Dermis blood vessel endothelial cell (primary cell): ENCODE measurements around the gene CCDC171. TPM values are rescaled to one million over a fixed set of nuclear protein-coding genes. Genes with fewer than 3 reads are reported as not detected.

Experiments used
- DNase-seq: peaks from one replicate; pipeline ENCODE4 v3.0.0; 2010
- total RNA-seq: library from RNA; depleted of rRNA; stranded (reverse); fragments of >200 nt; gene quantifications from 2 replicates; pipeline ENCODE4 v1.2.3, GENCODE V29; 2014

Gene CCDC171
- total RNA-seq, 1 donor from 2014 or later, result 0.68 TPM

- DNase-seq, result no peak
Measured at GRCh38 chr9:15885464-15885863, 332.6 kb downstream of the CCDC171 start.

GRCh38 chr9:15889555-15889954, 336.7 kb downstream of the CCDC171 start:
- DNase-seq, result no peak

GRCh38 chr9:15901572-15901971, 348.7 kb downstream of the CCDC171 start:
- no peak for DNase-seq

GRCh38 chr9:15909297-15909696, 356.5 kb downstream of the CCDC171 start:
- DNase-seq, result no peak

- no peak for DNase-seq
Measured at GRCh38 chr9:15915711-15916110, 362.9 kb downstream of the CCDC171 start.

GRCh38 chr9:15927161-15927560, 374.3 kb downstream of the CCDC171 start:
- DNase-seq, result no peak

- DNase-seq, result no peak
Measured at GRCh38 chr9:15935661-15936305, 382.9 kb downstream of the CCDC171 start.

- no peak for DNase-seq
Measured at GRCh38 chr9:15936306-15936921, 383.6 kb downstream of the CCDC171 start.

- DNase-seq, result no peak
Measured at GRCh38 chr9:15942831-15943424, 390.1 kb downstream of the CCDC171 start.

- no peak for DNase-seq
Measured at GRCh38 chr9:15944341-15944740, 391.5 kb downstream of the CCDC171 start.

GRCh38 chr9:15959663-15960062, 406.8 kb downstream of the CCDC171 start:
- no peak for DNase-seq

- no peak for DNase-seq
Measured at GRCh38 chr9:15961217-15961616, 408.4 kb downstream of the CCDC171 start.

GRCh38 chr9:15965246-15965745, 412.5 kb downstream of the CCDC171 start:
- DNase-seq, result no peak

- no peak for DNase-seq
Measured at GRCh38 chr9:15966471-15966870, 413.6 kb downstream of the CCDC171 start.

GRCh38 chr9:15967068-15967467, 414.2 kb downstream of the CCDC171 start:
- DNase-seq, result no peak

- DNase-seq, result no peak
Measured at GRCh38 chr9:15972760-15973159, 419.9 kb downstream of the CCDC171 start.

- DNase-seq, result no peak
Measured at GRCh38 chr9:15975101-15975778, 422.4 kb downstream of the CCDC171 start.

- DNase-seq, result no peak
Measured at GRCh38 chr9:15977438-15977837, 424.6 kb downstream of the CCDC171 start.

GRCh38 chr9:15982182-15982581, 429.3 kb downstream of the CCDC171 start:
- DNase-seq, result no peak

GRCh38 chr9:15999422-16000339, 446.8 kb downstream of the CCDC171 start:
- peak; percentile 54 for DNase-seq

GRCh38 chr9:16000811-16001210, 448.0 kb downstream of the CCDC171 start:
- no peak for DNase-seq

GRCh38 chr9:16001856-16002255, 449.0 kb downstream of the CCDC171 start:
- DNase-seq, result no peak
